Measurements from ENCODE around the gene POLE3. TPM values are rescaled to one million over a fixed set of nuclear protein-coding genes. Genes with fewer than 3 reads are reported as not detected.

The POLE3 gene, protein sequence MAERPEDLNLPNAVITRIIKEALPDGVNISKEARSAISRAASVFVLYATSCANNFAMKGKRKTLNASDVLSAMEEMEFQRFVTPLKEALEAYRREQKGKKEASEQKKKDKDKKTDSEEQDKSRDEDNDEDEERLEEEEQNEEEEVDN
- 10 to 100 TPM; 88.2 to 88.5 TPM for total RNA-seq
- 115 TPM for polyA plus RNA-seq

GRCh38 chr9:113410207-113410864 is at the start of gene POLE3, which contains the start of gene C9orf43:
TSS of gene POLE3 (minus strand) at chr9:113410675. CDS start at chr9:113410293, 382 bp downstream.
TSS of gene C9orf43 (plus strand) at chr9:113410747. CDS start at chr9:113413494, 2,747 bp downstream.
- Histone ChIP-seq H3K27ac (ENCODE audit: low read depth, low read length) (peak within 1 kb of the TSS; percentile 91), H3K27me3 (ENCODE audit: insufficient read depth, low read length, poor library complexity, severe bottlenecking) (no peaks in the 10 kb centered on the region), H3K36me3 (ENCODE audit: insufficient read depth, low read length) (no peaks in the 10 kb centered on the region), H3K9me3 (ENCODE audit: low read length) (no peaks in the 10 kb centered on the region), H3K4me3 (ENCODE audit: low read length) (peak within 1 kb of the TSS; percentile 82), H3K4me1 (ENCODE audit: insufficient read depth, low read length) (peaks cover 20% of the 10 kb centered on the region)
- Mint-ChIP-seq H3K4me3 (peak within 1 kb of the TSS; percentile 90 to 99 (median 97)), H3K4me1 (peaks cover 28 to 41% (median 34%) of the 10 kb centered on the region in 3 donors), H3K27ac (peak within 1 kb of the TSS; percentile 92 to 100 (median 98)), H3K27me3 (peaks cover 0 to 3% of the 10 kb centered on the region in 2 donors), H3K36me3 (peaks cover 0 to 38% (median 11%) of the 10 kb centered on the region in 3 donors), H3K9me3 (no peaks in the 10 kb centered on the region)
- CTCF ChIA-PET = interaction anchor here (0.8 to 3.1 kb wide), 9 partner anchors 10 to 248 kb away, joined by 4 to 33 read pairs (median 4); partner anchors contain the start of genes ALAD, CDC26, PRPF4 and WDR31
- POLR2A ChIA-PET = interaction anchor here (0.5 to 2.5 kb wide), 13 partner anchors 9 to 989 kb away, joined by 3 to 19 read pairs (median 6); partner anchors contain the start of genes ALAD, CDC26, FKBP15 and HDHD3
- DNase-seq = peak; percentile 90 to 95 (median 94)

- no peak overlapping the region for H3K27ac ChIP-seq (ENCODE audit: low read depth, low read length)
- no peak overlapping the region for H3K4me3 ChIP-seq (ENCODE audit: low read length)
- H3K9me3 Mint-ChIP-seq = no peaks in the 10 kb centered on the region
- H3K9me3 ChIP-seq (ENCODE audit: low read length) = no peaks in the 10 kb centered on the region
- ChIA-PET CTCF (interaction anchor here (2.6 to 3.0 kb wide), 2 partner anchors 125 to 199 kb away, joined by 10 to 14 read pairs; no protein-coding TSS in a partner anchor), POLR2A (no interaction called here)
- no peak overlapping the region for H3K4me3 Mint-ChIP-seq
- H3K36me3 ChIP-seq (ENCODE audit: insufficient read depth, low read length) = no peaks in the 10 kb centered on the region
- H3K36me3 Mint-ChIP-seq = no peaks in the 10 kb centered on the region
- no peaks in the 10 kb centered on the region for H3K27me3 Mint-ChIP-seq
- peaks cover 1 to 8% (median 8%) of the 10 kb centered on the region in 3 donors for H3K4me1 Mint-ChIP-seq
- no peaks in the 10 kb centered on the region for H3K27me3 ChIP-seq (ENCODE audit: insufficient read depth, low read length, poor library complexity, severe bottlenecking)
- H3K27ac Mint-ChIP-seq = peak overlapping the region in 5 of 8 donors; percentile 8 to 96 (median 24)
- no peaks in the 10 kb centered on the region for H3K4me1 ChIP-seq (ENCODE audit: insufficient read depth, low read length)
- DNase-seq = no peak
Observed at GRCh38 chr9:113456235-113456634, 45.8 kb upstream of the POLE3 start.

GRCh38 chr9:113454914-113455761 is 44.7 kb upstream of the POLE3 start:
- H3K36me3 Mint-ChIP-seq = no peaks in the 10 kb centered on the region
- no peak overlapping the region for H3K27ac ChIP-seq (ENCODE audit: low read depth, low read length)
- ChIA-PET POLR2A (interaction anchor here (0.7 to 1.1 kb wide), 2 partner anchors 127 to 240 kb away, joined by 3 to 14 read pairs; no protein-coding TSS in a partner anchor), CTCF (interaction anchor here (0.8 to 3.0 kb wide), 5 partner anchors 12 to 203 kb away, joined by 3 to 14 read pairs (median 9); no protein-coding TSS in a partner anchor)
- H3K27me3 ChIP-seq (ENCODE audit: insufficient read depth, low read length, poor library complexity, severe bottlenecking) = no peaks in the 10 kb centered on the region
- peaks cover 1 to 8% (median 8%) of the 10 kb centered on the region in 3 donors for H3K4me1 Mint-ChIP-seq
- H3K27me3 Mint-ChIP-seq = peaks cover 0 to 1% of the 10 kb centered on the region in 2 donors
- H3K4me1 ChIP-seq (ENCODE audit: insufficient read depth, low read length) = no peaks in the 10 kb centered on the region
- no peak for DNase-seq
- H3K36me3 ChIP-seq (ENCODE audit: insufficient read depth, low read length) = no peaks in the 10 kb centered on the region
- peak overlapping the region in 4 of 8 donors; percentile 35 to 96 (median 56) for H3K27ac Mint-ChIP-seq
- H3K9me3 ChIP-seq (ENCODE audit: low read length) = no peaks in the 10 kb centered on the region
- no peak overlapping the region for H3K4me3 Mint-ChIP-seq
- H3K9me3 Mint-ChIP-seq = no peaks in the 10 kb centered on the region
- H3K4me3 ChIP-seq (ENCODE audit: low read length) = no peak overlapping the region

DNA sequence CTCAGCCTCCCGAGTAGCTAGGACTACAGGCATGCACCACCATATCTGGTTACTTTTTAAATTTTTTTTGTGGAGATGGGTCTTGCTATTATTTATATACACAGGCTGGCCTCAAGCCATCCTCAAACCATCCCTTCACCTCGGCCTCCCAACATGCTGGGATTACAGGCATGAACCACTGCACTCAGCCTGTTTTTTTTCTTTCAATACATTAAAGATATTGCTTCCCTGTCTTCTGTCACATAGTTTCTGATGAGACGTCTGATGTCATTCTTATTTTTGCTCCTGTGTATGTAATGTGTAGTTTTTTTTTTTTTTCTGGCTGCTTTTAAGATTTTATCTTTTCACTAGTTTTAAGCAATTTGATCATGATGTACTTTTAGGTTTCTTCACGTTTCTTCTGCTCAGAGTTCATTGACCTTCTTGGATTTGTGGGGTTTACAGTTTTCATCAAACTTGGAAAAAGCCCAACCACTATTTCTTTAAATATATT is 41.7 kb upstream of the POLE3 start:
- DNase-seq = no peak
- Histone ChIP-seq H3K27ac (ENCODE audit: low read depth, low read length) (no peak overlapping the region), H3K4me3 (ENCODE audit: low read length) (no peak overlapping the region), H3K4me1 (ENCODE audit: insufficient read depth, low read length) (no peaks in the 10 kb centered on the region), H3K9me3 (ENCODE audit: low read length) (no peaks in the 10 kb centered on the region), H3K36me3 (ENCODE audit: insufficient read depth, low read length) (no peaks in the 10 kb centered on the region), H3K27me3 (ENCODE audit: insufficient read depth, low read length, poor library complexity, severe bottlenecking) (no peaks in the 10 kb centered on the region)
- Mint-ChIP-seq H3K4me3 (no peak overlapping the region), H3K27me3 (peaks cover 0 to 1% of the 10 kb centered on the region in 2 donors), H3K36me3 (no peaks in the 10 kb centered on the region), H3K9me3 (no peaks in the 10 kb centered on the region), H3K4me1 (peaks cover 1 to 8% (median 8%) of the 10 kb centered on the region in 3 donors), H3K27ac (no peak overlapping the region)
- ChIA-PET CTCF (interaction anchor here (0.7 to 3.1 kb wide), 5 partner anchors 70 to 206 kb away, joined by 3 to 12 read pairs (median 8); no protein-coding TSS in a partner anchor), POLR2A (no interaction called here)

DNA sequence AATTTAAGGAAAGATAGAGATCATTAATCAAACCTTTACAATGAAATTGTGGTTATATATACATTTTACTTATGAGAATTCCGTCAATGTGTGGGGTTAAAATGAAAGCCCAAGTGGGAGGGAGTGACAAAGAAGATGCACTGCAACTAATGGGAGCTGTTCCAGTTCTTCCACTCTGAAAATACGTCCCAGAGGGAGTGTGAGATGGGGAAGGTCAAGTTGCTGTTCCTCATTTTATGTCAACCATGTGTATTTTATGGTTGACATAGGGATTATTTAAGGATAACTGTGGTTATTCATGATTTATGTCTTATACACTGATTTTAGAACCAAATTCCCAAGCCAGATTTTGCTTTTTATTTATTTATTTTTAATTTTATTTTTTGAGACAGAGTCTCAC is 38.9 kb upstream of the POLE3 start:
- Mint-ChIP-seq H3K9me3 (no peaks in the 10 kb centered on the region), H3K27ac (no peak overlapping the region), H3K4me3 (no peak overlapping the region), H3K4me1 (no peaks in the 10 kb centered on the region), H3K36me3 (no peaks in the 10 kb centered on the region), H3K27me3 (peaks cover 1 to 3% of the 10 kb centered on the region in 2 donors)
- H3K4me1 ChIP-seq (ENCODE audit: insufficient read depth, low read length) = no peaks in the 10 kb centered on the region
- H3K27ac ChIP-seq (ENCODE audit: low read depth, low read length) = no peak overlapping the region
- POLR2A ChIA-PET = no interaction called here
- no peak overlapping the region for H3K4me3 ChIP-seq (ENCODE audit: low read length)
- H3K27me3 ChIP-seq (ENCODE audit: insufficient read depth, low read length, poor library complexity, severe bottlenecking) = no peaks in the 10 kb centered on the region
- DNase-seq = no peak
- CTCF ChIA-PET = interaction anchor here (1.1 to 5.8 kb wide), 4 partner anchors 130 to 208 kb away, joined by 3 to 141 read pairs (median 30); no protein-coding TSS in a partner anchor
- no peaks in the 10 kb centered on the region for H3K36me3 ChIP-seq (ENCODE audit: insufficient read depth, low read length)
- H3K9me3 ChIP-seq (ENCODE audit: low read length) = no peaks in the 10 kb centered on the region

GRCh38 chr9:113446323-113446740 is 35.9 kb upstream of the POLE3 start:
- ChIA-PET CTCF (interaction anchor here (0.6 to 5.8 kb wide), 16 partner anchors 66 to 211 kb away, joined by 3 to 141 read pairs (median 4); no protein-coding TSS in a partner anchor), POLR2A (interaction anchor here (1.7 kb wide), 1 partner anchor 45 kb away, joined by 3 read pairs; no protein-coding TSS in a partner anchor)

DNA sequence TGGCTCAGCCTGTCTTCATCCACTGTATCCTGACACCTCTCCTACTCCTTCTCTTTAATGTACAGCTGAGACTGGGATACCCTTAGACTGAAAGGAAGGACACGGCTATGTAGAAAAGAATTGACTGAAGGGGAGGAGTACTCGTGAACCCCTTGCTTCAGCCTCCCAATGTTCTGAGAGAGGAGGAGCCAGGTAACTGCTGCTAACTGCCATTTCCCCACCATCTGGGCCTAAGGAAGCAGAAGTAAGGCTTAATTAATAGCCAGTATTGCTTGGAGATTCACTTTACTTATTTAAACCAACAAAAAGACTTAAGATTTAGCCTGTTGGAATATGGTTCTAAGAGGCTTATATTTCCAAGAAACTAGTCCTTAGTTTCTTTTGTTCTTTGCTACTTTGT is 34.3 kb upstream of the POLE3 start:
- no peak overlapping the region for H3K4me3 Mint-ChIP-seq
- no peaks in the 10 kb centered on the region for H3K4me1 ChIP-seq (ENCODE audit: insufficient read depth, low read length)

More at GRCh38 chr9:113446323-113446740, 35.9 kb upstream of the POLE3 start:
- peaks cover 1 to 3% of the 10 kb centered on the region in 2 donors for H3K27me3 Mint-ChIP-seq
- H3K36me3 Mint-ChIP-seq = no peaks in the 10 kb centered on the region
- no peaks in the 10 kb centered on the region for H3K9me3 ChIP-seq (ENCODE audit: low read length)
- peak in 2 of 5 donors; percentile 34 to 40 for DNase-seq
- no peak overlapping the region for H3K27ac ChIP-seq (ENCODE audit: low read depth, low read length)
- H3K36me3 ChIP-seq (ENCODE audit: insufficient read depth, low read length) = no peaks in the 10 kb centered on the region
- no peak overlapping the region for H3K4me3 Mint-ChIP-seq
- H3K9me3 Mint-ChIP-seq = no peaks in the 10 kb centered on the region
- H3K4me1 ChIP-seq (ENCODE audit: insufficient read depth, low read length) = no peaks in the 10 kb centered on the region
- no peaks in the 10 kb centered on the region for H3K27me3 ChIP-seq (ENCODE audit: insufficient read depth, low read length, poor library complexity, severe bottlenecking)
- H3K4me3 ChIP-seq (ENCODE audit: low read length) = no peak overlapping the region
- H3K4me1 Mint-ChIP-seq = no peaks in the 10 kb centered on the region
- no peak overlapping the region for H3K27ac Mint-ChIP-seq

More for the DNA sequence above, 34.3 kb upstream of the POLE3 start:
- Mint-ChIP-seq H3K4me1 (no peaks in the 10 kb centered on the region), H3K27ac (no peak overlapping the region), H3K27me3 (peaks cover 0 to 3% of the 10 kb centered on the region in 2 donors), H3K9me3 (no peaks in the 10 kb centered on the region), H3K36me3 (no peaks in the 10 kb centered on the region)
- no peaks in the 10 kb centered on the region for H3K9me3 ChIP-seq (ENCODE audit: low read length)
- H3K4me3 ChIP-seq (ENCODE audit: low read length) = no peak overlapping the region
- ChIA-PET CTCF (interaction anchor here (0.7 to 5.8 kb wide), 4 partner anchors 134 to 213 kb away, joined by 3 to 141 read pairs (median 30); no protein-coding TSS in a partner anchor), POLR2A (no interaction called here)
- H3K27ac ChIP-seq (ENCODE audit: low read depth, low read length) = no peak overlapping the region
- H3K27me3 ChIP-seq (ENCODE audit: insufficient read depth, low read length, poor library complexity, severe bottlenecking) = no peaks in the 10 kb centered on the region
- no peak for DNase-seq
- H3K36me3 ChIP-seq (ENCODE audit: insufficient read depth, low read length) = no peaks in the 10 kb centered on the region

Measured in CD8-positive, alpha-beta memory T cell (primary cell).